ENCODE measurements around the gene EIF2B4.
"Not testable (repeated sequence)": the region's sequence is repeated elsewhere in the genome, so short reads cannot be mapped to it uniquely, and the experiment has no call there.

The EIF2B4 gene

DNA sequence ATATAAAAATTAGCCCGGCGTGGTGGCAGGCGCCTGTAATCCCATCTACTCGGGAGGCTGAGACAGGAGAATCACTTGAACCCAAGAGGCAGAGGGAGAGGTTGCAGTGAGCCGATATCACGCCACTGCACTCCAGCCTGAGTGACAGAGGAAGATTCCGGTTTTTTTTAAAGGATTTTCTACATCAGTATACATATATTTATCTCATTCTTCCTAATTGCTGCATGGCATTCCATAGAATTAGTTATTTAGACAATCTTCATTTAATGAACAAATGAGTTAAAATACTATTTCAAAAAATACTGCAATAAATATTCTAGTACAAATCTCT is 15.6 kb downstream of the EIF2B4 start:
- no peaks in the 10 kb centered on the region for H3K9me3 ChIP-seq (ENCODE audit: control extremely low read depth in 1 of 5, control insufficient read depth in 4 of 5, insufficient read depth in 2 of 5, low read depth in 1 of 5, low read length in 4 of 5)

DNA sequence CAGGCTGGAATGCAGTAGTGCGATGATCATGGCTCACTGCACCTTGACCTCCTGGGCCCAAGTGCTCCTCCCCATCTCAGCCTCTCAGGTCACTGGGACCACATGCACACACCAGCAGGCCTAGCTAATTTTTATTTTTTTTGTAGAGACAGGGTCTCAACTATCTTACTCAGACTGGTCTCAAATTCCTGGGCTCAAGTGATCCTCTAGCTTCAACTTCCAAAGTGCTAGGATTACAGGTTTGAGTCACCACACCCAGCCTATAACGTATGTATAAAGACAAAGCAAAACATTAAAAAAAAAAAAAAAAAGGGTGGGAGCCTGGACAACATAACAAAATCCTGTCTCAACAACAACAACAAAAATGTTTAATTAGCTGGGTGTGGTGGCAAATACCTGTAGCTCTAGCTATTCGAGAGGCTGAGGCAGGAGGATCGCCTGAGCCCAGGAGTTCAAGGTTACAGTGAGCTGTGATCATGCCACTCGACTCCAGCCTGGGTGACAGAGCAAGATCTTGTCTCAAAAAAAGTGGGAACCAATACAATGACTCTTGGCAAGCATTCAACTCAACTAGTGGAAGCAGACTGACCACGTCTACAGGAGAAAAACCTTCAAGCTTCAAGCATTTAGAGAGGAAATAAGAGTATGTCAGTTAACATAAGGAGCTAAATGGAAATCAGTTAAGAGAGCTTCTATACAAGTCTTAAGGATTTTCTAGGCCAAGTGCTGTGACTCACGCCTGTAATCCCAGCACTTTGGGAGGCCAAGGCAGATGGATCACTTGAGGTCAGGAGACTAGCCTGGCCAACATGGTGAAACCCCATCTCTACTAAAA is 16.2 kb downstream of the EIF2B4 start:
- POLR2A ChIA-PET, result interaction anchor here (0.6 to 0.9 kb wide), 2 partner anchors 16 to 36 kb away, joined by 3 to 5 read pairs; no protein-coding TSS in a partner anchor
- Histone ChIP-seq H3K4me3 (ENCODE audit: control insufficient read depth in 1 of 7, extremely low read depth in 1 of 7, insufficient read depth in 4 of 7, low read depth in 2 of 7, low read length in 6 of 7) (no peak overlapping the region), H3K36me3 (ENCODE audit: control insufficient read depth in 4 of 4, insufficient read depth in 4 of 4, low read length in 3 of 4) (peaks cover 2 to 6% (median 3%) of the 10 kb centered on the region in 4 experiments), H3K9me3 (ENCODE audit: control extremely low read depth in 1 of 5, control insufficient read depth in 4 of 5, insufficient read depth in 2 of 5, low read depth in 1 of 5, low read length in 4 of 5) (no peaks in the 10 kb centered on the region), H3K4me1 (ENCODE audit: control extremely low read depth in 1 of 4, control insufficient read depth in 4 of 4, insufficient read depth in 4 of 4, low read length in 3 of 4) (peaks cover 12 to 34% (median 26%) of the 10 kb centered on the region in 4 experiments), H3K27me3 (replicated peaks in 2 of 5; ENCODE audit: control insufficient read depth in 4 of 5, insufficient read depth in 5 of 5, low read length in 4 of 5) (no peaks in the 10 kb centered on the region), H3K27ac (ENCODE audit: insufficient read depth in 1 of 2, low read depth in 1 of 2, low read length in 2 of 2, poor library complexity in 1 of 2, severe bottlenecking in 2 of 2) (peak overlapping the region in 1 of 2 experiments; percentile 66)
- CTCF ChIA-PET, result interaction anchor here (0.7 to 2.7 kb wide), 4 partner anchors 10 to 51 kb away, joined by 3 to 17 read pairs (median 6); no protein-coding TSS in a partner anchor
- no peak for DNase-seq
- 83% methylated on average over 5 of the region's 7 CpGs for WGBS (ENCODE audit: insufficient coverage)

More for the DNA sequence above, 15.6 kb downstream of the EIF2B4 start:
- no peak for DNase-seq
- Histone ChIP-seq H3K27ac (ENCODE audit: insufficient read depth in 1 of 2, low read depth in 1 of 2, low read length in 2 of 2, poor library complexity in 1 of 2, severe bottlenecking in 2 of 2) (peak overlapping the region in 1 of 2 experiments; percentile 66), H3K4me3 (ENCODE audit: control insufficient read depth in 1 of 7, extremely low read depth in 1 of 7, insufficient read depth in 4 of 7, low read depth in 2 of 7, low read length in 6 of 7) (no peak overlapping the region), H3K27me3 (replicated peaks in 2 of 5; ENCODE audit: control insufficient read depth in 4 of 5, insufficient read depth in 5 of 5, low read length in 4 of 5) (no peaks in the 10 kb centered on the region), H3K4me1 (ENCODE audit: control extremely low read depth in 1 of 4, control insufficient read depth in 4 of 4, insufficient read depth in 4 of 4, low read length in 3 of 4) (peaks cover 12 to 34% (median 26%) of the 10 kb centered on the region in 4 experiments), H3K36me3 (ENCODE audit: control insufficient read depth in 4 of 4, insufficient read depth in 4 of 4, low read length in 3 of 4) (peaks cover 2 to 6% (median 3%) of the 10 kb centered on the region in 4 experiments)
- POLR2A ChIA-PET, result interaction anchor here (0.6 to 0.9 kb wide), 2 partner anchors 15 to 37 kb away, joined by 3 to 5 read pairs; no protein-coding TSS in a partner anchor
- 98% methylated on average over 5 of the region's 7 CpGs for WGBS (ENCODE audit: insufficient coverage)
- CTCF ChIA-PET, result interaction anchor here (0.7 to 2.7 kb wide), 3 partner anchors 11 to 51 kb away, joined by 4 to 17 read pairs (median 9); no protein-coding TSS in a partner anchor

DNA sequence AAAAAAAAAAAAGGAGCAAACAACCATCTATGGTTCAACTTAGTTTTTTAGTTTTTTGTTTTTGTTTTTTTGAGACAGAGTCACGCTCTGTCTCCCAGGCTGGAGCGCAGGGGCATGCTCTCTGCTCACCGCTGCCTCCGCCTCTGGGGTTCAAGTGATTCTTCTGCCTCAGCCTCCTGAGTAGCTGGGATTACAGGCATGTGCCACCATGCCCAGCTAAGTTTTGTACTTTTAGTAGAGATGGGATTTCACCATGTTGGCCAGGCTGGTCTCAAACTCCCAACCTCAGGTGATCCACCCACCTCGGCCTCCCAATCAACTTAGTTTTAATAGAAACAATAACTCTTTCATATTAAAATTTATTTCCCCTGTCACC is 16.8 kb downstream of the EIF2B4 start:
- POLR2A ChIA-PET, result interaction anchor here (0.7 to 0.9 kb wide), 2 partner anchors 10 to 16 kb away, joined by 5 read pairs; no protein-coding TSS in a partner anchor
- not testable (repeated sequence) for H3K9me3 ChIP-seq (ENCODE audit: control extremely low read depth in 1 of 5, control insufficient read depth in 4 of 5, insufficient read depth in 2 of 5, low read depth in 1 of 5, low read length in 4 of 5)

DNA sequence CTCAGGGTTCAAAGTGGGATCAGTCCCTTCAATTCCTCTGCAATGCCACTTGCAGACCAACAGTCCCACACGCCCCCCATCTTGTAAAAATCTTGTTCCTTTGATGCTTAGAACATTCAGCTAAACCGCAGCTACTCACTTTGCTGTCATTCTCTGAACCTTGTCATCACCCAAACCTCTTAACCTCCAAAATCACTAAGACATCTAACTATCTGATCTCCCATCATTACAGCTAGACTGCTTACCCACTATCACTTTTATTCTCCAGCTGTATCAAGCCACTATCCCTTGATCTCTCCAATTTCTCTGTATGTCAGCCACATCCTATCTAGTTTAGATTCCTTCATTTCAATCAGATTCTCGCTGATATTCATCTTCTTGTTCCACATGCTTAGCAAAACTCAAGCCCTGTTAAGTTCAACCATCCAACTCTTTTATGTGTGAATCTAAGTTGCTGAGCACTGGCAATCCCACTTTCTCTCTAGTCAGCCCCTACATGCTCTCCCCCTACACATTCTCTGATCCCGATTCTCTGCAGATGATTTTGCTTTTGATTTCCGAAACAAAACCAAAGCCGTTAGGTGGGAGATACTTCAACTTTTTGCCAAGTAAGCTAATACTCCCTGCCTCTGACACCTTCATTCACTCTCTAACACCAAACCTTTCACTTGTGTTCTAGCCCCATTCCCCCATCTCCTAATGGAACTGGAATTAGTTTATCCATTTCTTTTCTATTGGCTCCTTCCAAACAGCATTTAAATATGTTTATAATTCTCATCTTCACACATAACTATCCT is 18.1 kb downstream of the EIF2B4 start:
- no peaks in the 10 kb centered on the region for H3K9me3 ChIP-seq (ENCODE audit: control extremely low read depth in 1 of 5, control insufficient read depth in 4 of 5, insufficient read depth in 2 of 5, low read depth in 1 of 5, low read length in 4 of 5)
- WGBS (ENCODE audit: insufficient coverage), result 97% methylated on average over 6 of the region's 6 CpGs
- no peak overlapping the region for H3K4me3 ChIP-seq (ENCODE audit: control insufficient read depth in 1 of 7, extremely low read depth in 1 of 7, insufficient read depth in 4 of 7, low read depth in 2 of 7, low read length in 6 of 7)
- peaks cover 3 to 7% (median 5%) of the 10 kb centered on the region in 4 experiments for H3K36me3 ChIP-seq (ENCODE audit: control insufficient read depth in 4 of 4, insufficient read depth in 4 of 4, low read length in 3 of 4)
- POLR2A ChIA-PET, result no interaction called here
- peaks cover 8 to 22% (median 14%) of the 10 kb centered on the region in 4 experiments for H3K4me1 ChIP-seq (ENCODE audit: control extremely low read depth in 1 of 4, control insufficient read depth in 4 of 4, insufficient read depth in 4 of 4, low read length in 3 of 4)
- CTCF ChIA-PET, result interaction anchor here (1.0 to 2.7 kb wide), 6 partner anchors 8 to 80 kb away, joined by 3 to 17 read pairs (median 4); no protein-coding TSS in a partner anchor
- DNase-seq, result no peak
- H3K27me3 ChIP-seq (replicated peaks in 2 of 5; ENCODE audit: control insufficient read depth in 4 of 5, insufficient read depth in 5 of 5, low read length in 4 of 5), result no peaks in the 10 kb centered on the region
- no peak overlapping the region for H3K27ac ChIP-seq (ENCODE audit: insufficient read depth in 1 of 2, low read depth in 1 of 2, low read length in 2 of 2, poor library complexity in 1 of 2, severe bottlenecking in 2 of 2)

More for the DNA sequence above, 16.8 kb downstream of the EIF2B4 start:
- not testable (repeated sequence) for DNase-seq; H3K27me3 ChIP-seq (replicated peaks in 2 of 5; ENCODE audit: control insufficient read depth in 4 of 5, insufficient read depth in 5 of 5, low read length in 4 of 5); H3K36me3 ChIP-seq (ENCODE audit: control insufficient read depth in 4 of 4, insufficient read depth in 4 of 4, low read length in 3 of 4); H3K4me3 ChIP-seq (ENCODE audit: control insufficient read depth in 1 of 7, extremely low read depth in 1 of 7, insufficient read depth in 4 of 7, low read depth in 2 of 7, low read length in 6 of 7)
- peaks cover 12 to 32% (median 24%) of the 10 kb centered on the region in 4 experiments for H3K4me1 ChIP-seq (ENCODE audit: control extremely low read depth in 1 of 4, control insufficient read depth in 4 of 4, insufficient read depth in 4 of 4, low read length in 3 of 4)
- peak overlapping the region in 1 of 2 experiments; percentile 66 for H3K27ac ChIP-seq (ENCODE audit: insufficient read depth in 1 of 2, low read depth in 1 of 2, low read length in 2 of 2, poor library complexity in 1 of 2, severe bottlenecking in 2 of 2)
- CTCF ChIA-PET, result interaction anchor here (1.0 to 2.7 kb wide), 4 partner anchors 10 to 17 kb away, joined by 3 to 17 read pairs (median 6); no protein-coding TSS in a partner anchor
- WGBS (ENCODE audit: insufficient coverage), result 100% methylated on average over 5 of the region's 5 CpGs

DNA sequence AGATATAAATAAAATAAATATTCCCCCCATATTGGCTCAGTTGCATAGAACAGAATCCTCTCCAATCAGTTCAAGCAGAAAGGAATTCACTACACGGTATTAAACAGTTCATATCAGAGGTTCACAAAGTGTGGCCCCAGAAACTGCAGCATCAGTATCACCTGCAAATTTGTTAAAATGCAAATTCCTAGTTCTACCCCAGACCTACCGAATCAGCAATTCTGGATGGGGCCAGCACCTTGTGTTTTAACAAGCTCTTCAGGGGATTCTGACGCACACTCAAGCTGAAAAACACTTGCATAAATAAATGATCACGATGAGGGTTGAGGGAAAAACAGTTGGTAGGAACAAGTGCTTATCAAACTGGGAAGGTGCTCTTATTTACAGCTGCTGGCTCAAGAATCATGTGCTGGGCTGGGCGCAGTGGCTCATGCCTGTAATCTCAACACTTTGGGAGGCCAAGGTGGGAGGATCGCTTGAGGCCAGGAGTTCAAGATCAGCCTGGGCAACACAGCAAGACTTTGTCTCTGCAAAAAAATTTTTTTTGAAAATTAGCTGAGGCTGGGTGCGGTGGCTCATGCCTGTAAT is 19.9 kb downstream of the EIF2B4 start:
- 98% methylated on average over 6 of the region's 7 CpGs for WGBS (ENCODE audit: insufficient coverage)
- Histone ChIP-seq H3K27ac (ENCODE audit: insufficient read depth in 1 of 2, low read depth in 1 of 2, low read length in 2 of 2, poor library complexity in 1 of 2, severe bottlenecking in 2 of 2) (no peak overlapping the region), H3K4me3 (ENCODE audit: control insufficient read depth in 1 of 7, extremely low read depth in 1 of 7, insufficient read depth in 4 of 7, low read depth in 2 of 7, low read length in 6 of 7) (no peak overlapping the region), H3K4me1 (ENCODE audit: control extremely low read depth in 1 of 4, control insufficient read depth in 4 of 4, insufficient read depth in 4 of 4, low read length in 3 of 4) (peaks cover 3 to 14% (median 6%) of the 10 kb centered on the region in 4 experiments), H3K36me3 (ENCODE audit: control insufficient read depth in 4 of 4, insufficient read depth in 4 of 4, low read length in 3 of 4) (peaks cover 3 to 9% (median 5%) of the 10 kb centered on the region in 4 experiments), H3K27me3 (replicated peaks in 2 of 5; ENCODE audit: control insufficient read depth in 4 of 5, insufficient read depth in 5 of 5, low read length in 4 of 5) (no peaks in the 10 kb centered on the region), H3K9me3 (ENCODE audit: control extremely low read depth in 1 of 5, control insufficient read depth in 4 of 5, insufficient read depth in 2 of 5, low read depth in 1 of 5, low read length in 4 of 5) (no peaks in the 10 kb centered on the region)
- ChIA-PET CTCF (interaction anchor here (1.4 kb wide), 1 partner anchor 12 kb away, joined by 7 read pairs; no protein-coding TSS in a partner anchor), POLR2A (interaction anchor here (1.3 kb wide), 1 partner anchor 27 kb away, joined by 5 read pairs; the partner anchor contains the start of gene MPV17)
- DNase-seq, result no peak

DNA sequence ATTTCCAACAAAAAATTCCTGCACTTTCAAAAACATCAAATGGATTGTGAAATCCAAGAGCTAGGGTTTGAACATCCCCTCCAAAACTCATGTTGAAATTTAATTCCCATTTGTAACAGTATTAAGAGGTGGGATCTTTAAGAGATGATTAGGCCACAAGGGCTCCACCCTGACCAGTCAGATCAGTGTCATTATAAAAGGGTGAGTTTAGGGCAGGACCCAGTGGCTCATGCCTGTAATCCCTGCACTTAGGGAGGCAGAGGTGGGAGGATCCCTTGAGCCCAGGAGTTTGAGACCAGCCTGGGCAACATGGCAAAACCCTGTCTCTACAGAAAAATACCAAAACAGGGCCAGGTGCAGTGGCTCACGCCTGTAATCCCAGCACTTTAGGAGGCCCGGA is 22.5 kb downstream of the EIF2B4 start:
- no peaks in the 10 kb centered on the region for H3K27me3 ChIP-seq (replicated peaks in 2 of 5; ENCODE audit: control insufficient read depth in 4 of 5, insufficient read depth in 5 of 5, low read length in 4 of 5)
- H3K4me3 ChIP-seq (ENCODE audit: control insufficient read depth in 1 of 7, extremely low read depth in 1 of 7, insufficient read depth in 4 of 7, low read depth in 2 of 7, low read length in 6 of 7), result no peak overlapping the region
- POLR2A ChIA-PET, result no interaction called here
- H3K27ac ChIP-seq (ENCODE audit: insufficient read depth in 1 of 2, low read depth in 1 of 2, low read length in 2 of 2, poor library complexity in 1 of 2, severe bottlenecking in 2 of 2), result no peak overlapping the region
- peaks cover 6 to 21% (median 12%) of the 10 kb centered on the region in 4 experiments for H3K36me3 ChIP-seq (ENCODE audit: control insufficient read depth in 4 of 4, insufficient read depth in 4 of 4, low read length in 3 of 4)
- H3K4me1 ChIP-seq (ENCODE audit: control extremely low read depth in 1 of 4, control insufficient read depth in 4 of 4, insufficient read depth in 4 of 4, low read length in 3 of 4), result no peaks in the 10 kb centered on the region
- no CpG with 5 or more reads among the region's 2 CpGs for WGBS (ENCODE audit: insufficient coverage)
- H3K9me3 ChIP-seq (ENCODE audit: control extremely low read depth in 1 of 5, control insufficient read depth in 4 of 5, insufficient read depth in 2 of 5, low read depth in 1 of 5, low read length in 4 of 5), result no peaks in the 10 kb centered on the region
- CTCF ChIA-PET, result interaction anchor here (1.0 kb wide), 1 partner anchor 11 kb away, joined by 3 read pairs; no protein-coding TSS in a partner anchor
- DNase-seq, result no peak

Measured in common myeloid progenitor, CD34-positive (primary cell).